Astrocyte (in vitro differentiated cells and primary cell): ENCODE measurements around the gene EML1. TPM values are rescaled to one million over a fixed set of nuclear protein-coding genes. Genes with fewer than 3 reads are reported as not detected.
A peak's percentile ranks its signal among the peaks of the same experiment; 100 is the strongest.

Experiments
- DNase-seq: peaks from one replicate; pipeline ENCODE4 v3.0.0-alpha.2; 2010; ENCODE audit warnings: low read depth
- FAIRE-seq: peaks from 2 replicates; lab custom pipeline; 2011; peaks lifted over from hg19 to GRCh38; lab: Jason Lieb, UNC
- H2AFZ ChIP-seq: 2 replicates; pipeline ENCODE4 v1.6.0; 2012; ENCODE audit warnings: low read depth, low read length, inconsistent platforms
- H3K27ac ChIP-seq: 2 replicates; pipeline ENCODE4 v1.5.1; 2011; ENCODE audit warnings: low read depth, low read length, inconsistent platforms
- H3K27me3 ChIP-seq: 2 replicates; pipeline ENCODE4 v1.6.0; 2011; ENCODE audit warnings: low read length, inconsistent platforms; ENCODE audit not compliant: insufficient read depth
- H3K36me3 ChIP-seq: 2 replicates; pipeline ENCODE4 v1.5.1; 2011; ENCODE audit warnings: low read length, inconsistent platforms; ENCODE audit not compliant: insufficient read depth
- H3K4me1 ChIP-seq: 2 replicates; pipeline ENCODE4 v1.5.1; 2011; ENCODE audit warnings: low read length, inconsistent platforms; ENCODE audit not compliant: insufficient read depth
- H3K4me2 ChIP-seq: 2 replicates; pipeline ENCODE4 v1.6.0; 2012; ENCODE audit warnings: low read length, inconsistent platforms
- H3K4me3 ChIP-seq: 2 replicates; pipeline ENCODE4 v1.5.1; 2011; ENCODE audit warnings: low read depth, mild to moderate bottlenecking, low read length, inconsistent platforms; ENCODE audit not compliant: insufficient read depth
- H3K79me2 ChIP-seq: 2 replicates; pipeline ENCODE4 v1.6.0; 2012; ENCODE audit warnings: mild to moderate bottlenecking, low read length, inconsistent platforms; ENCODE audit not compliant: insufficient read depth
- H3K9ac ChIP-seq: 2 replicates; pipeline ENCODE4 v1.6.0; 2012; ENCODE audit warnings: mild to moderate bottlenecking, low read length, inconsistent platforms
- H3K9me3 ChIP-seq: 2 replicates; pipeline ENCODE4 v1.5.1; 2012; ENCODE audit warnings: low read depth, mild to moderate bottlenecking, low read length, inconsistent platforms; ENCODE audit not compliant: insufficient read depth
- H4K20me1 ChIP-seq: 2 replicates; pipeline ENCODE4 v1.6.0; 2012; ENCODE audit warnings: low read length, inconsistent platforms; ENCODE audit not compliant: insufficient read depth
- H3K27ac Mint-ChIP-seq: one replicate; pipeline ENCODE4 v1.8.0; 2021; ENCODE audit warnings: mild to moderate bottlenecking, mixed read lengths; ENCODE audit not compliant: unreplicated experiment
- H3K27me3 Mint-ChIP-seq: one replicate; pipeline ENCODE4 v1.8.0; 2021; ENCODE audit warnings: low read depth, mixed read lengths; ENCODE audit not compliant: unreplicated experiment
- H3K36me3 Mint-ChIP-seq: one replicate; pipeline ENCODE4 v1.8.0; 2021; ENCODE audit warnings: low read depth, mixed read lengths; ENCODE audit not compliant: unreplicated experiment
- H3K4me1 Mint-ChIP-seq: one replicate; pipeline ENCODE4 v1.8.0; 2021; ENCODE audit warnings: low read depth, mixed read lengths; ENCODE audit not compliant: unreplicated experiment
- H3K4me3 Mint-ChIP-seq: one replicate; pipeline ENCODE4 v1.8.0; 2021; ENCODE audit warnings: mild to moderate bottlenecking, moderate library complexity, mixed read lengths; ENCODE audit not compliant: unreplicated experiment
- H3K9me3 Mint-ChIP-seq: one replicate; pipeline ENCODE4 v1.8.0; 2021; ENCODE audit warnings: mild to moderate bottlenecking, mixed read lengths; ENCODE audit not compliant: unreplicated experiment
- CTCF ChIP-seq: IDR thresholded peaks from 2 replicates; pipeline ENCODE4 v1.5.1; 2011; ENCODE audit warnings: low read depth, mild to moderate bottlenecking, inconsistent platforms, low read length, moderate library complexity; ENCODE audit not compliant: insufficient read depth
- EZH2 ChIP-seq: IDR thresholded peaks from 2 replicates; pipeline ENCODE4 v1.6.1; 2012; ENCODE audit warnings: mild to moderate bottlenecking, low read length, inconsistent platforms; ENCODE audit not compliant: insufficient read depth
- total RNA-seq: library from RNA; stranded (reverse); gene quantifications from 2 replicates; pipeline ENCODE4 v1.2.1, GENCODE V29; 2021

Gene EML1
- total RNA-seq, 1 donor from 2014 or later = 17.1 TPM

- H3K9ac ChIP-seq = peak overlapping the region; percentile 24
- H3K27me3 Mint-ChIP-seq = peaks cover 20% of the 10 kb centered on the region
- no peaks in the 10 kb centered on the region for H3K27me3 ChIP-seq
- H3K4me2 ChIP-seq = no peak overlapping the region
- no peak overlapping the region for H3K4me3 Mint-ChIP-seq
- H3K36me3 ChIP-seq = no peaks in the 10 kb centered on the region
- H2AFZ ChIP-seq = peak overlapping the region; percentile 57
- no peak overlapping the region for H3K4me3 ChIP-seq
- TF ChIP-seq CTCF (no peak), EZH2 (no peak)
- H3K36me3 Mint-ChIP-seq = no peaks in the 10 kb centered on the region
- H3K27ac Mint-ChIP-seq = no peak overlapping the region
- H3K9me3 Mint-ChIP-seq = no peaks in the 10 kb centered on the region
- peaks cover 64% of the 10 kb centered on the region for H3K4me1 ChIP-seq
- no peaks in the 10 kb centered on the region for H4K20me1 ChIP-seq
- no peak for DNase-seq
- peaks cover 27% of the 10 kb centered on the region for H3K4me1 Mint-ChIP-seq
- no peak for FAIRE-seq
- H3K79me2 ChIP-seq = no peaks in the 10 kb centered on the region
- no peak overlapping the region for H3K27ac ChIP-seq
- H3K9me3 ChIP-seq = no peaks in the 10 kb centered on the region
These were observed 43.2 kb upstream of the EML1 start for GRCh38 chr14:99749763-99750715.

- H3K27ac Mint-ChIP-seq = no peak overlapping the region
- Histone ChIP-seq H3K9ac (peak overlapping the region; percentile 82), H3K9me3 (no peaks in the 10 kb centered on the region), H3K4me3 (no peak overlapping the region), H2AFZ (no peak overlapping the region), H3K27ac (no peak overlapping the region), H3K4me2 (no peak overlapping the region), H3K4me1 (peaks cover 63% of the 10 kb centered on the region), H3K79me2 (no peaks in the 10 kb centered on the region), H4K20me1 (no peaks in the 10 kb centered on the region), H3K36me3 (no peaks in the 10 kb centered on the region), H3K27me3 (no peaks in the 10 kb centered on the region)
- peaks cover 19% of the 10 kb centered on the region for H3K27me3 Mint-ChIP-seq
- TF ChIP-seq EZH2 (no peak), CTCF (no peak)
- H3K4me3 Mint-ChIP-seq = no peak overlapping the region
- H3K9me3 Mint-ChIP-seq = no peaks in the 10 kb centered on the region
- H3K36me3 Mint-ChIP-seq = no peaks in the 10 kb centered on the region
- DNase-seq (no peak), FAIRE-seq (no peak)
- H3K4me1 Mint-ChIP-seq = peaks cover 20% of the 10 kb centered on the region
These were observed 42.3 kb upstream of the EML1 start for GRCh38 chr14:99750746-99751450.
